ENCODE measurements around the gene MYH13.

DNA sequence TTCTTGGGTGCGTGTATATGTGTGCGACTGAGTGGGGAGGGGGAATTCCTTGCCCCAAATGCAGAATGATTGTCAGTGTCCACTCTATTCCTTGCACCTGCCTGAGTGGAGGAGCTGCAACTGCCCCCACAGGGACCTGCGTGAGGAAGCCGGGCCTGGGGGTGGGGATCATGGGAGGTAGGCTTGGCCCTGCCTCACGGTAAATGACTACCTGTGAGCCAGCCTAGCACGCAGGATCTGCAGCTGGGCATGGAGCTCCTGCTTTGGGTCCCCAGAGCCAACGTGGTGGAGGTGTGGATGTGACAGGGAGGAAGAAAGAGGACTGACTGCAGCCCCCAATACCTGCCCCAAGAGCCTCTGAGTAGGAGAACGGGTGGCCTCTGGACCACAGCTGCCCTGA lies 97.4 kb downstream of the MYH13 start:
- TF ChIP-seq CTCF (IDR thresholded peaks at IDR 0.05; ENCODE audit: extremely low read depth in 1 of 2, insufficient read depth in 1 of 2, low read depth in 1 of 2, low read length in 2 of 2), result no peak
- TF ChIP-seq POLR2AphosphoS5 (IDR thresholded peaks at IDR 0.05; ENCODE audit: insufficient read depth, low read depth, low read length), result no peak
- TF ChIP-seq MYC (IDR thresholded peaks at IDR 0.05; ENCODE audit: low read depth, low read length), result no peak
- no peak for TF ChIP-seq EZH2 (IDR thresholded peaks at IDR 0.05; ENCODE audit: borderline replicate concordance, low read depth, low read length, severe bottlenecking)
- no peak for TF ChIP-seq POLR2A (IDR thresholded peaks at IDR 0.05; ENCODE audit: low read depth, low read length)
- TF ChIP-seq, protein P1, sequence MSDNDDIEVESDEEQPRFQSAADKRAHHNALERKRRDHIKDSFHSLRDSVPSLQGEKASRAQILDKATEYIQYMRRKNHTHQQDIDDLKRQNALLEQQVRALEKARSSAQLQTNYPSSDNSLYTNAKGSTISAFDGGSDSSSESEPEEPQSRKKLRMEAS (IDR thresholded peaks at IDR 0.05; ENCODE audit: insufficient read depth, insufficient read length), result no peak
- TF ChIP-seq GATA2 (IDR thresholded peaks at IDR 0.05; ENCODE audit: insufficient read depth, insufficient read length, low read depth, low read length), result no peak
- no peak for TF ChIP-seq FOS (IDR thresholded peaks at IDR 0.05; ENCODE audit: borderline replicate concordance, insufficient read depth, low read length)
- no peak for TF ChIP-seq JUN (IDR thresholded peaks at IDR 0.05; ENCODE audit: borderline replicate concordance, insufficient read depth, insufficient read length, low read depth)
